Peyer's patch (tissue), 4 donors: ENCODE data around the gene FAM187B. TPM values are rescaled to one million over a fixed set of nuclear protein-coding genes. Genes with fewer than 3 reads are reported as not detected.

ENCODE experiments used
- DNase-seq, 3 donors: peaks; one replicate each; pipeline ENCODE4 v3.0.0-alpha.2; 2017 to 2019
- H3K27ac ChIP-seq, 4 donors: fragments of 200-600 bp; sonication (generic); one replicate each; pipeline ENCODE4 v1.5.1; 2016 to 2019
- H3K27me3 ChIP-seq, 2 donors: fragments of 200-600 bp; sonication (generic); one replicate each; pipeline ENCODE4 v1.5.1; 2019
- H3K36me3 ChIP-seq, 3 donors: fragments of 200-600 bp; sonication (generic); one replicate each; pipeline ENCODE4 v1.5.1; 2016 to 2019
- H3K4me1 ChIP-seq, 4 donors: fragments of 200-600 bp; sonication (generic); one replicate each; pipeline ENCODE4 v1.5.1; 2016 to 2019
- H3K4me3 ChIP-seq, 4 donors: fragments of 200-600 bp; sonication (generic); 1 replicate in 3 of 4; 2 replicates in 1 of 4; pipeline ENCODE4 v1.5.1; 2016 to 2019; ENCODE audit warnings: mild to moderate bottlenecking in 1 of 4
- H3K9me3 ChIP-seq, 4 donors: fragments of 200-600 bp; sonication (generic); one replicate each; pipeline ENCODE4 v1.5.1; 2016 to 2019; ENCODE audit warnings: mild to moderate bottlenecking in 1 of 4
- POLR2A ChIP-seq, 2 donors: fragments of 450-650 bp; IDR thresholded peaks; one replicate each; pipeline ENCODE4 v1.5.1; 2017; ENCODE audit warnings: antibody characterized with exemption in 2 of 2, mild to moderate bottlenecking in 2 of 2, moderate library complexity in 2 of 2
- total RNA-seq, 4 donors: library from RNA; depleted of rRNA; stranded (reverse); fragments of >200 nt; gene quantifications; one replicate each; pipeline ENCODE4 v1.1.0, GENCODE V29; 2016
- TF ChIP-seq, protein P1 (sequence below), 6 experiments: fragments of 450-650 bp in 4 of 6; fragments of 200-600 bp in 2 of 6; sonication (generic) in 1 of 6; IDR thresholded peaks; one replicate each; pipeline ENCODE4 v1.5.1; 2017 to 2019; ENCODE audit warnings: antibody characterized with exemption in 6 of 6, mild to moderate bottlenecking in 3 of 6, moderate library complexity in 1 of 6

FAM187B gene
- total RNA-seq, 4 donors from 2014 or later = not detected

DNA sequence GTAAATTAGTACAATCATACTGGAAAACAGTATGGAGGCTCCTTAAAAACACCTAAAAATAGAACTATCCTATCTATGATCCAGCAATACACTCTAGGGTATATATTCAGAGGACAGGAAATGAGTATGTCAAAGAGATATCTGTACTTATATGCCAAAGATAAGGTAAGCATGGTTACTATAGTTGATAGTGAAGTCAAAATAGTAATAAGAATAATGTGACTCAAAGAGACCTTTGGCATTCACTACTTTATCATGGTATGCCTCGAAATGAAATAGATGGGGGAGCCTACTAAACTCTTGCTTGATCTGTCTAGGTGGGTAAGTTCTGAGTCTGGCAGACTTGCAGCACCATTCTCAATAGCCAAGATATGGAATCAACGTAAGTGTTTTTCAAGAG is 43.7 kb downstream of the FAM187B start:
- TF ChIP-seq, protein P1, sequence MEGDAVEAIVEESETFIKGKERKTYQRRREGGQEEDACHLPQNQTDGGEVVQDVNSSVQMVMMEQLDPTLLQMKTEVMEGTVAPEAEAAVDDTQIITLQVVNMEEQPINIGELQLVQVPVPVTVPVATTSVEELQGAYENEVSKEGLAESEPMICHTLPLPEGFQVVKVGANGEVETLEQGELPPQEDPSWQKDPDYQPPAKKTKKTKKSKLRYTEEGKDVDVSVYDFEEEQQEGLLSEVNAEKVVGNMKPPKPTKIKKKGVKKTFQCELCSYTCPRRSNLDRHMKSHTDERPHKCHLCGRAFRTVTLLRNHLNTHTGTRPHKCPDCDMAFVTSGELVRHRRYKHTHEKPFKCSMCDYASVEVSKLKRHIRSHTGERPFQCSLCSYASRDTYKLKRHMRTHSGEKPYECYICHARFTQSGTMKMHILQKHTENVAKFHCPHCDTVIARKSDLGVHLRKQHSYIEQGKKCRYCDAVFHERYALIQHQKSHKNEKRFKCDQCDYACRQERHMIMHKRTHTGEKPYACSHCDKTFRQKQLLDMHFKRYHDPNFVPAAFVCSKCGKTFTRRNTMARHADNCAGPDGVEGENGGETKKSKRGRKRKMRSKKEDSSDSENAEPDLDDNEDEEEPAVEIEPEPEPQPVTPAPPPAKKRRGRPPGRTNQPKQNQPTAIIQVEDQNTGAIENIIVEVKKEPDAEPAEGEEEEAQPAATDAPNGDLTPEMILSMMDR (IDR thresholded peaks at IDR 0.05) = no peak
- no peak for TF ChIP-seq POLR2A (IDR thresholded peaks at IDR 0.05)
- no peaks in the 10 kb centered on the region for H3K9me3 ChIP-seq
- H3K27me3 ChIP-seq = no peaks in the 10 kb centered on the region
- no peak for DNase-seq
- no peaks in the 10 kb centered on the region for H3K36me3 ChIP-seq
- H3K4me1 ChIP-seq = no peaks in the 10 kb centered on the region
- H3K4me3 ChIP-seq = no peak overlapping the region
- H3K27ac ChIP-seq = no peak overlapping the region

DNA sequence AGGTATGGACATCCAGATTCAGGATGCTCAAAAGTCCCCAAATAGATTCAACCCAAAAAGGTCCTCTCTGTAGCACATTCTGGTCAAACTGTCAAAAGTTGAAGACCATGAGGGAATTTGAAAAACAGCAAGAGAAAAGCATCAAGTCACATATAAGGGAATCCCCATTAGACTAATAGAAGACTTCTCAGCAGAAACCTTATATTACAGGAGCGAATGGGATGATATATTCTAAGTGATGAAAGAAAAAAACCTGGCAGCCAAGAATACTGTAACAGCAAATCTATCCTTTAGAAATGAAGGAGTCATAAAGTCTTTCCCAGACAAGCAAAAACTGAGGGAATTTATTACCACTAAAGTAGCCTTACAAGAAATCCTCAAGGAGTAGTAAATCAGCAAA is 44.3 kb downstream of the FAM187B start:
- TF ChIP-seq POLR2A (IDR thresholded peaks at IDR 0.05) = no peak
- TF ChIP-seq, protein P1 (IDR thresholded peaks at IDR 0.05) = no peak
- H3K36me3 ChIP-seq = no peaks in the 10 kb centered on the region
- no peaks in the 10 kb centered on the region for H3K27me3 ChIP-seq
- no peaks in the 10 kb centered on the region for H3K4me1 ChIP-seq
- no peaks in the 10 kb centered on the region for H3K9me3 ChIP-seq
- H3K27ac ChIP-seq = no peak overlapping the region
- H3K4me3 ChIP-seq = no peak overlapping the region
- no peak for DNase-seq

DNA sequence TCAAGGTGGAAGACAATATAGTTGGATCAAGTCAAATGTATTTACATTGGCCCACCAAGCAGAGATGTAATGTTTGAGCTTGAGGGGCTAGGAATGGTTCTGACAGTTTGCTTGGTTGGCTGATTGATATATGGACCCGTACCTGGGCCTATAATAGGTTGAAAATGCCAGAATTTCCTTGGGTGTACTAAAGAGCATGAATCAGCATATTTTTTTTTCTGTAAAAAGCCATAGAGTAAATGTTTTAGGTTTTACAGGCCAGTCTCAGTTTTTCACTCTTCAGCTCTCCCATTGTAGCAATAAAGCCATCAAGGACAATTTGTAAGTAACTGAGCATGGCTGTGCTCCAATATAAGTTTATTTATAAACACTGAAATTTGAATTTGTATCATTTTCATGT is 47.2 kb downstream of the FAM187B start:
- Histone ChIP-seq H3K27ac (no peak overlapping the region), H3K36me3 (no peaks in the 10 kb centered on the region), H3K9me3 (no peaks in the 10 kb centered on the region), H3K4me3 (no peak overlapping the region), H3K27me3 (no peaks in the 10 kb centered on the region), H3K4me1 (no peaks in the 10 kb centered on the region)
- TF ChIP-seq POLR2A (IDR thresholded peaks at IDR 0.05) = no peak
- TF ChIP-seq, protein P1 (IDR thresholded peaks at IDR 0.05) = no peak
- DNase-seq = no peak

DNA sequence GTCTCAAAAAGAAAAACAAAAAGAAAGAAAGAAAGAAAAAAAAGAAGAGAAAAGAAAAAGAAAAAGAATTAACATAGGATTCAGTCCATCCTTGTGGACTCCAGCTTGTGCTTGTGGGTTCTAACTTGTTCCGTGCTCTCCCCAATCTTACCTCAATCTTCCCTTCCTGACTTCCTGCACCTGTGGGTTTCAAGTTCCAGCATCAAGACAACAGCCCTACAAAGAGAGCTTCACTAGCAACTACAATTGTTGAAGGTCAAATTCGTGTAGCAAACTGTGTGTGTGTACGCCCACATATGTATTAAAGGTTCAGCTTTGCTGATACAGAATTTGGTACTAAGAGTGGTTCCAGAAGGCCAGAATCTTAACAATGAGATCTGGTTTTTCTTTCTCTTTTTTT is 48.7 kb downstream of the FAM187B start:
- Histone ChIP-seq H3K36me3 (no peaks in the 10 kb centered on the region), H3K27ac (no peak overlapping the region), H3K9me3 (no peaks in the 10 kb centered on the region), H3K4me1 (no peaks in the 10 kb centered on the region), H3K27me3 (no peaks in the 10 kb centered on the region), H3K4me3 (no peak overlapping the region)
- no peak for TF ChIP-seq POLR2A (IDR thresholded peaks at IDR 0.05)
- TF ChIP-seq, protein P1 (IDR thresholded peaks at IDR 0.05) = no peak
- no peak for DNase-seq

DNA sequence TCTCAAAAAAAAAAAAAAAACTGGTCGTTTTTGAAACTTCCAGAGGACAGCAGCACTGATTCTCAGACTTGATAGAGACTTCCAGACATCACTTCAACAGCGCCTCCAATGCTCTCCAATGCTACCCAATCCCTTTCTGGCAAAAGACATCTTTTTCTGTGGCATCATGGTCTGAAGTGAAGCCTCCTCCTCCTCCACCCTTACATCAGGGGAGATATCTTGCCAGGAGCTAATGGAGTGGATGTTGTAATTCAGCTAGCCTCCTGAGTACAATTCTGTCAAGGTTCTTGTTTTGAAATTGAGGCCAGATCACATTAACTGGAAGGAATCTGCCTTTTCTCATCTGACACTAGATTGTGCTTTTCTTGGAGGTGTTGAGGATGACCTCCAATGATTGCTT is 49.8 kb downstream of the FAM187B start:
- TF ChIP-seq POLR2A (IDR thresholded peaks at IDR 0.05) = no peak
- TF ChIP-seq, protein P1 (IDR thresholded peaks at IDR 0.05) = no peak
- H3K4me3 ChIP-seq = no peak overlapping the region
- no peaks in the 10 kb centered on the region for H3K36me3 ChIP-seq
- H3K27me3 ChIP-seq = no peaks in the 10 kb centered on the region
- no peaks in the 10 kb centered on the region for H3K4me1 ChIP-seq
- no peak overlapping the region for H3K27ac ChIP-seq
- H3K9me3 ChIP-seq = no peaks in the 10 kb centered on the region
- no peak for DNase-seq
